GM19397 (cell line): Measurements from ENCODE around the gene ALG1L2.
"Not testable (repeated sequence)": the region's sequence is repeated elsewhere in the genome, so short reads cannot be mapped to it uniquely, and the experiment has no call there.

ENCODE experiments used
- ATAC-seq: cut with Tn5 transposase; IDR thresholded peaks from one replicate; pipeline ENCODE4 v1.9.1; 2021; ENCODE audit warnings: mild to moderate bottlenecking, moderate library complexity; ENCODE audit not compliant: unreplicated experiment

ALG1L2 gene

GRCh38 chr3:130081351-130081881 is at the start of gene ALG1L2:
Gene ALG1L2 (plus strand): TSS chr3:130081831. CDS start chr3:130082017, 186 bp downstream.
- no peak for ATAC-seq

GRCh38 chr3:130037126-130037815 is 44.4 kb upstream of the ALG1L2 start:
- ATAC-seq = not testable (repeated sequence)

GRCh38 chr3:130042736-130043135 is 38.9 kb upstream of the ALG1L2 start:
- ATAC-seq = not testable (repeated sequence)

- not testable (repeated sequence) for ATAC-seq
These were observed 38.0 kb upstream of the ALG1L2 start for GRCh38 chr3:130043658-130044057.

GRCh38 chr3:130044370-130044769 is 37.3 kb upstream of the ALG1L2 start:
- ATAC-seq = no peak

- no peak for ATAC-seq
These were observed 32.9 kb upstream of the ALG1L2 start for GRCh38 chr3:130048726-130049125.

GRCh38 chr3:130052366-130052765 is 29.3 kb upstream of the ALG1L2 start:
- ATAC-seq = not testable (repeated sequence)

- not testable (repeated sequence) for ATAC-seq
These were observed 28.7 kb upstream of the ALG1L2 start for GRCh38 chr3:130052965-130053364.

GRCh38 chr3:130057536-130058266 is 23.9 kb upstream of the ALG1L2 start:
- not testable (repeated sequence) for ATAC-seq

- ATAC-seq = not testable (repeated sequence)
These were observed 23.4 kb upstream of the ALG1L2 start for GRCh38 chr3:130058267-130058657.

GRCh38 chr3:130058716-130059115 is 22.9 kb upstream of the ALG1L2 start:
- not testable (repeated sequence) for ATAC-seq

GRCh38 chr3:130059162-130059561 is 22.5 kb upstream of the ALG1L2 start:
- ATAC-seq = not testable (repeated sequence)

- ATAC-seq = no peak
These were observed 8.0 kb upstream of the ALG1L2 start for GRCh38 chr3:130073582-130073981.

- no peak for ATAC-seq
These were observed 4.0 kb upstream of the ALG1L2 start for GRCh38 chr3:130077636-130078035.

GRCh38 chr3:130083363-130084090 is 1.9 kb downstream of the ALG1L2 start:
- ATAC-seq = not testable (repeated sequence)

GRCh38 chr3:130084436-130084980 is 2.9 kb downstream of the ALG1L2 start:
- no peak for ATAC-seq

- ATAC-seq = no peak
These were observed 4.2 kb downstream of the ALG1L2 start for GRCh38 chr3:130085881-130086280.

GRCh38 chr3:130086628-130087027 is 5.0 kb downstream of the ALG1L2 start:
- ATAC-seq = not testable (repeated sequence)

- no peak for ATAC-seq
These were observed 6.4 kb downstream of the ALG1L2 start for GRCh38 chr3:130088061-130088460.

- not testable (repeated sequence) for ATAC-seq
These were observed 9.1 kb downstream of the ALG1L2 start for GRCh38 chr3:130090681-130091080.

- no peak for ATAC-seq
These were observed 10.3 kb downstream of the ALG1L2 start for GRCh38 chr3:130091958-130092357.
